ENCODE data around the gene C16orf96. TPM values are rescaled to one million over a fixed set of nuclear protein-coding genes. Genes with fewer than 3 reads are reported as not detected.

Gene C16orf96
- total and polyA plus RNA-seq, 2 of the 13 experiments (the other 11 are each of a cell fraction or from before 2014, with no cell fraction given), result 0.03 TPM; not detected in 1

GRCh38 chr16:4538350-4539235, 17.5 kb upstream of the C16orf96 start, which contains the start of gene CDIP1 (continued):
- TF ChIP-seq SOX6 (IDR thresholded peaks at IDR 0.05), result no peak
- peak; percentile 82 for TF ChIP-seq SOX6 (CRISPR knock-in tag; IDR thresholded peaks at IDR 0.05)
- peak; percentile 97 for TF ChIP-seq FLYWCH1 (CRISPR knock-in tag; IDR thresholded peaks at IDR 0.05)
- TF ChIP-seq ZNF3 (CRISPR knock-in tag; IDR thresholded peaks at IDR 0.05), result peak; percentile 84
- TF ChIP-seq THAP11 (CRISPR knock-in tag; IDR thresholded peaks at IDR 0.05), result peak; percentile 93
- TF ChIP-seq, protein P1, sequence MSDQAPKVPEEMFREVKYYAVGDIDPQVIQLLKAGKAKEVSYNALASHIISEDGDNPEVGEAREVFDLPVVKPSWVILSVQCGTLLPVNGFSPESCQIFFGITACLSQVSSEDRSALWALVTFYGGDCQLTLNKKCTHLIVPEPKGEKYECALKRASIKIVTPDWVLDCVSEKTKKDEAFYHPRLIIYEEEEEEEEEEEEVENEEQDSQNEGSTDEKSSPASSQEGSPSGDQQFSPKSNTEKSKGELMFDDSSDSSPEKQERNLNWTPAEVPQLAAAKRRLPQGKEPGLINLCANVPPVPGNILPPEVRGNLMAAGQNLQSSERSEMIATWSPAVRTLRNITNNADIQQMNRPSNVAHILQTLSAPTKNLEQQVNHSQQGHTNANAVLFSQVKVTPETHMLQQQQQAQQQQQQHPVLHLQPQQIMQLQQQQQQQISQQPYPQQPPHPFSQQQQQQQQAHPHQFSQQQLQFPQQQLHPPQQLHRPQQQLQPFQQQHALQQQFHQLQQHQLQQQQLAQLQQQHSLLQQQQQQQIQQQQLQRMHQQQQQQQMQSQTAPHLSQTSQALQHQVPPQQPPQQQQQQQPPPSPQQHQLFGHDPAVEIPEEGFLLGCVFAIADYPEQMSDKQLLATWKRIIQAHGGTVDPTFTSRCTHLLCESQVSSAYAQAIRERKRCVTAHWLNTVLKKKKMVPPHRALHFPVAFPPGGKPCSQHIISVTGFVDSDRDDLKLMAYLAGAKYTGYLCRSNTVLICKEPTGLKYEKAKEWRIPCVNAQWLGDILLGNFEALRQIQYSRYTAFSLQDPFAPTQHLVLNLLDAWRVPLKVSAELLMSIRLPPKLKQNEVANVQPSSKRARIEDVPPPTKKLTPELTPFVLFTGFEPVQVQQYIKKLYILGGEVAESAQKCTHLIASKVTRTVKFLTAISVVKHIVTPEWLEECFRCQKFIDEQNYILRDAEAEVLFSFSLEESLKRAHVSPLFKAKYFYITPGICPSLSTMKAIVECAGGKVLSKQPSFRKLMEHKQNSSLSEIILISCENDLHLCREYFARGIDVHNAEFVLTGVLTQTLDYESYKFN (CRISPR knock-in tag; conservative IDR thresholded peaks at IDR 0.05), result peak; percentile 76
- TF ChIP-seq PAX8 (CRISPR knock-in tag; IDR thresholded peaks at IDR 0.05; ENCODE audit: borderline replicate concordance), result peak; percentile 98; the same call in 1 of the 2 replicates
- peak; percentile 96 for TF ChIP-seq NAIF1 (CRISPR knock-in tag; IDR thresholded peaks at IDR 0.05; ENCODE audit: borderline replicate concordance)
- TF ChIP-seq POLR2A (IDR thresholded peaks at IDR 0.05; ENCODE audit: insufficient read depth in 1 of 2, low read depth in 2 of 2, low read length in 2 of 2), result peak; percentile 97 to 98
- TF ChIP-seq TBP (CRISPR knock-in tag; IDR thresholded peaks at IDR 0.05), result no peak
- TF ChIP-seq, protein P2, sequence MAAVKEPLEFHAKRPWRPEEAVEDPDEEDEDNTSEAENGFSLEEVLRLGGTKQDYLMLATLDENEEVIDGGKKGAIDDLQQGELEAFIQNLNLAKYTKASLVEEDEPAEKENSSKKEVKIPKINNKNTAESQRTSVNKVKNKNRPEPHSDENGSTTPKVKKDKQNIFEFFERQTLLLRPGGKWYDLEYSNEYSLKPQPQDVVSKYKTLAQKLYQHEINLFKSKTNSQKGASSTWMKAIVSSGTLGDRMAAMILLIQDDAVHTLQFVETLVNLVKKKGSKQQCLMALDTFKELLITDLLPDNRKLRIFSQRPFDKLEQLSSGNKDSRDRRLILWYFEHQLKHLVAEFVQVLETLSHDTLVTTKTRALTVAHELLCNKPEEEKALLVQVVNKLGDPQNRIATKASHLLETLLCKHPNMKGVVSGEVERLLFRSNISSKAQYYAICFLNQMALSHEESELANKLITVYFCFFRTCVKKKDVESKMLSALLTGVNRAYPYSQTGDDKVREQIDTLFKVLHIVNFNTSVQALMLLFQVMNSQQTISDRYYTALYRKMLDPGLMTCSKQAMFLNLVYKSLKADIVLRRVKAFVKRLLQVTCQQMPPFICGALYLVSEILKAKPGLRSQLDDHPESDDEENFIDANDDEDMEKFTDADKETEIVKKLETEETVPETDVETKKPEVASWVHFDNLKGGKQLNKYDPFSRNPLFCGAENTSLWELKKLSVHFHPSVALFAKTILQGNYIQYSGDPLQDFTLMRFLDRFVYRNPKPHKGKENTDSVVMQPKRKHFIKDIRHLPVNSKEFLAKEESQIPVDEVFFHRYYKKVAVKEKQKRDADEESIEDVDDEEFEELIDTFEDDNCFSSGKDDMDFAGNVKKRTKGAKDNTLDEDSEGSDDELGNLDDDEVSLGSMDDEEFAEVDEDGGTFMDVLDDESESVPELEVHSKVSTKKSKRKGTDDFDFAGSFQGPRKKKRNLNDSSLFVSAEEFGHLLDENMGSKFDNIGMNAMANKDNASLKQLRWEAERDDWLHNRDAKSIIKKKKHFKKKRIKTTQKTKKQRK (IDR thresholded peaks at IDR 0.05; ENCODE audit: low read length), result no peak
- TF ChIP-seq ZNF451 (CRISPR knock-in tag; IDR thresholded peaks at IDR 0.05), result peak; percentile 100
- peak; percentile 85; the same call in 1 of the 2 replicates for TF ChIP-seq ZNF503 (CRISPR knock-in tag; IDR thresholded peaks at IDR 0.05)
- TF ChIP-seq ZNF747 (CRISPR knock-in tag; IDR thresholded peaks at IDR 0.05; ENCODE audit: borderline replicate concordance), result peak; percentile 98
- peak; percentile 80; the same call in 1 of the 2 replicates for TF ChIP-seq HIC2 (CRISPR knock-in tag; IDR thresholded peaks at IDR 0.05; ENCODE audit: low read depth)
- TF ChIP-seq ZNF282 (IDR thresholded peaks at IDR 0.05; ENCODE audit: partially characterized antibody), result no peak
- TF ChIP-seq ZNF484 (CRISPR knock-in tag; IDR thresholded peaks at IDR 0.05; ENCODE audit: borderline replicate concordance, low read depth), result peak; percentile 97; the same call in 1 of the 2 replicates
- no peak for TF ChIP-seq SNRNP70 (IDR thresholded peaks at IDR 0.05; ENCODE audit: low read depth, low read length)
- peak; percentile 99; the same call in 1 of the 2 replicates for TF ChIP-seq ZBTB20 (CRISPR knock-in tag; IDR thresholded peaks at IDR 0.05; ENCODE audit: borderline replicate concordance, low read depth)

All from HepG2 (cell line).